A549 (cell line): ENCODE data around the gene MBL2.

Experiments used
- CHD2 ChIP-seq: fragments of 150-350 bp; IDR thresholded peaks from 2 replicates; pipeline ENCODE4 v1.6.1; 2014; ENCODE audit warnings: low read length; ENCODE audit not compliant: partially characterized antibody
- CTCF ChIP-seq: fragments of >200 bp; sonication (Bioruptor Twin); formaldehyde crosslinking; IDR thresholded peaks from 3 replicates; pipeline ENCODE4 v1.5.1; 2016
- ELK1 ChIP-seq: fragments of 150-350 bp; IDR thresholded peaks from 2 replicates; pipeline ENCODE4 v1.6.1; 2014; ENCODE audit warnings: low read depth, mild to moderate bottlenecking, low read length
- POLR2A ChIP-seq: IDR thresholded peaks from 2 replicates; pipeline ENCODE4 v1.6.1; 2012; ENCODE audit warnings: mild to moderate bottlenecking, low read length
- TP53 ChIP-seq: fragments of 250-450 bp; sonication (Bioruptor Pico); IDR thresholded peaks from 2 replicates; pipeline ENCODE4 v1.5.0; 2021; ENCODE audit warnings: mild to moderate bottlenecking, moderate library complexity

- TF ChIP-seq TP53 (CRISPR knock-in tag): no peak
- no peak for TF ChIP-seq POLR2A
- TF ChIP-seq ELK1: no peak
- TF ChIP-seq CHD2: no peak
- TF ChIP-seq CTCF: no peak
These were observed 33.0 kb downstream of the MBL2 start for GRCh38 chr10:52739380-52740154.
